ENCODE data around the gene UBE2U. TPM values are rescaled to one million over a fixed set of nuclear protein-coding genes. Genes with fewer than 3 reads are reported as not detected.

The UBE2U gene
- total and polyA plus RNA-seq, 10 of the 15 experiments (the other 5 are each of a cell fraction or from before 2014, with no cell fraction given), result not detected

GRCh38 chr1:64290420-64290819, 87.0 kb downstream of the UBE2U start:
- Histone ChIP-seq H4K20me1 (ENCODE audit: control insufficient read depth, insufficient read depth) (no peaks in the 10 kb centered on the region), H3K9me3 (replicated peaks; ENCODE audit: control insufficient read depth, insufficient read depth, low read length) (no peaks in the 10 kb centered on the region), H2AFZ (ENCODE audit: control insufficient read depth, low read depth, low read length) (no peak overlapping the region), H3K27ac (ENCODE audit: control insufficient read depth, insufficient read depth) (no peak overlapping the region), H3K9ac (ENCODE audit: control insufficient read depth, insufficient read depth, low read length) (no peak overlapping the region), H3K27me3 (replicated peaks in 1 of 2; ENCODE audit: control insufficient read depth in 2 of 2, insufficient read depth in 2 of 2, low read length in 1 of 2) (peaks cover 0 to 2% of the 10 kb centered on the region in 2 experiments; a peak in 2 of 4 replicates), H3K4me1 (ENCODE audit: control insufficient read depth, insufficient read depth, low read length) (no peaks in the 10 kb centered on the region), H3K36me3 (ENCODE audit: control insufficient read depth in 2 of 2, insufficient read depth in 2 of 2, low read length in 1 of 2) (no peaks in the 10 kb centered on the region), H3K4me3 (no peak overlapping the region), H3K79me2 (ENCODE audit: control insufficient read depth, insufficient read depth, low read length) (no peaks in the 10 kb centered on the region), H3K4me2 (ENCODE audit: control insufficient read depth, insufficient read depth) (no peak overlapping the region)
- SMC1A ChIA-PET (ENCODE audit: uncharacterized antibody, unreplicated experiment), result no interaction called here
- ATAC-seq, result no peak
- POLR2A ChIA-PET, result no interaction called here
- no TSS peak for BruUV-seq (replicated peaks)
- RAD21 ChIA-PET (ENCODE audit: unreplicated experiment), result no interaction called here
- DNase-seq (ENCODE audit: low read depth, low spot score), result no peak
- no peak for FAIRE-seq
- TF ChIP-seq HDGF (IDR thresholded peaks at IDR 0.05), result no peak
- no peak for TF ChIP-seq TCF7 (IDR thresholded peaks at IDR 0.05; ENCODE audit: borderline replicate concordance)
- no peak for TF ChIP-seq CUX1 (IDR thresholded peaks at IDR 0.05; ENCODE audit: insufficient replicate concordance, low read depth, low read length)
- TF ChIP-seq HCFC1 (IDR thresholded peaks at IDR 0.05; ENCODE audit: low read length), result no peak
- no peak for TF ChIP-seq PAX5 (IDR thresholded peaks at IDR 0.05; ENCODE audit: borderline replicate concordance, low read depth, low read length)
- TF ChIP-seq NFYA (IDR thresholded peaks at IDR 0.05; ENCODE audit: borderline replicate concordance, low read depth, low read length), result no peak
- TF ChIP-seq TAF1 (IDR thresholded peaks at IDR 0.05; ENCODE audit: borderline replicate concordance, low read depth, low read length), result no peak
- no peak for TF ChIP-seq SIX5 (IDR thresholded peaks at IDR 0.05; ENCODE audit: low read depth, low read length, severe bottlenecking)
- no peak for TF ChIP-seq EGR1 (IDR thresholded peaks at IDR 0.05; ENCODE audit: borderline replicate concordance in 1 of 2, low read depth in 2 of 2, low read length in 2 of 2)
- no peak for TF ChIP-seq CREB1 (IDR thresholded peaks at IDR 0.05; ENCODE audit: low read depth)
- 41% methylated on average over 1 of the region's 1 CpG for WGBS (ENCODE audit: insufficient coverage, insufficient replicate concordance, low lambda C conversion rate, missing lambda C conversion rate)
- in situ Hi-C loops (cut with MboI), result no loop called here
- CTCF ChIA-PET, result no interaction called here
- intact Hi-C loops (cut with micrococcal nuclease; ENCODE audit: unreplicated experiment), result no loop called here

Measured in GM12878 (cell line).